Gastrocnemius medialis (tissue), 4 donors: ENCODE data around the gene HDAC7.

Experiments
- CTCF ChIP-seq, 5 experiments: fragments of 450-650 bp in 3 of 5; fragments of 200-600 bp in 2 of 5; sonication (generic) in 2 of 5; IDR thresholded peaks in 4 of 5; conservative IDR thresholded peaks in 1 of 5; 1 replicate in 4 of 5; 2 replicates in 1 of 5; pipeline ENCODE4 v1.5.1; 2016 to 2019; ENCODE audit warnings: antibody characterized with exemption in 5 of 5, mild to moderate bottlenecking in 3 of 5, moderate library complexity in 3 of 5
- POLR2A ChIP-seq, 2 donors: fragments of 450-650 bp; IDR thresholded peaks; one replicate each; pipeline ENCODE4 v1.6.1; 2017; ENCODE audit warnings: antibody characterized with exemption in 2 of 2, mild to moderate bottlenecking in 2 of 2, moderate library complexity in 2 of 2

- TF ChIP-seq POLR2A (IDR thresholded peaks at IDR 0.05) (no peak), CTCF (IDR thresholded peaks at IDR 0.05 in 4 of 5, conservative IDR thresholded peaks at IDR 0.05 in 1 of 5) (no peak)
Measured at GRCh38 chr12:47863467-47863866, 43.8 kb upstream of the HDAC7 start.
